Measurements from ENCODE around the gene NHSL1.

Gene NHSL1

GRCh38 chr6:138492113-138492512, 7.2 kb downstream of the NHSL1 start:
- peak; percentile 35 for DNase-seq

GRCh38 chr6:138491017-138491416, 8.3 kb downstream of the NHSL1 start:
- peak; percentile 24 for DNase-seq

- no peak for DNase-seq
These were observed 9.4 kb downstream of the NHSL1 start for GRCh38 chr6:138489846-138490245.

GRCh38 chr6:138487102-138487604, 12.1 kb downstream of the NHSL1 start:
- no peak for DNase-seq

DNA sequence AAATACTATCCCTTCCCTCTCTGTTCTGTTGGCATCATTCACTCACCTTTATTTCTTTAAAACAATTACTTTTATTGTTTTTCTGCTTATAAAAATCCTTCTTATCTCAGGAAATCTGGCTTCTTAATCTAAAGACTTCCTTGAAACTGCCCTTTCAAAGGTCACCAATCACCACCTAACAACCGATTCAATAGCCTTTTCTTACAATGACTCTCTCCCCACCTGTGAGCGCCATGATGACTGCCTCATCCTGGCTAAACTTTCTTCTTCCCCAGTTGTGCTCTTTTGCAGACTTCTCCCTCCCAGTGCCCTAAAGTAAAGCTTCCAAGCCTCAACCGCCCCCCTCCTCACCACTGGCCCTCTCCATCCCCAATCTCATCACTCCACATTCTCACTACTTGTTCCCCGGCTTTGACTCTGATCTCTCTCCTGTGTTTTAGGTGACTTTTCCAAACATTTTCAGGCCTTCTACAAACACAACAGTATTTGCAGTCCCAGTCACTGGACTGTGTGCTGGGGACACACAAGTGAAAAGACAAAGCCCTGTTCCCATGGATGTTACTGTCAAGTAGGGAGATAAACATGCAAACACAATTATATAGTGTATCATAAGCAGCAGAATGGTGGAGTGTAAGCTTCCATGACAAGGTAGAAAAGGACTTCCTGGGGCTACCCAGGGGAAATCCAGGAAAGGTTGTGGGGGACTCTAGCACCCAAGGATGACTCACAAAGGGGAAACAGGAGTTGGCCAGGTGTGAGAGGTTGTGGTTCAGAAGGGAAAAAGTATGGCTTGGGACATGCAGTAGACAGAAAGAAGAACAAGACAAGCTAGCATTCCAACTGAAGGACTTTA, 12.8 kb downstream of the NHSL1 start:
- DNase-seq = no peak

DNA sequence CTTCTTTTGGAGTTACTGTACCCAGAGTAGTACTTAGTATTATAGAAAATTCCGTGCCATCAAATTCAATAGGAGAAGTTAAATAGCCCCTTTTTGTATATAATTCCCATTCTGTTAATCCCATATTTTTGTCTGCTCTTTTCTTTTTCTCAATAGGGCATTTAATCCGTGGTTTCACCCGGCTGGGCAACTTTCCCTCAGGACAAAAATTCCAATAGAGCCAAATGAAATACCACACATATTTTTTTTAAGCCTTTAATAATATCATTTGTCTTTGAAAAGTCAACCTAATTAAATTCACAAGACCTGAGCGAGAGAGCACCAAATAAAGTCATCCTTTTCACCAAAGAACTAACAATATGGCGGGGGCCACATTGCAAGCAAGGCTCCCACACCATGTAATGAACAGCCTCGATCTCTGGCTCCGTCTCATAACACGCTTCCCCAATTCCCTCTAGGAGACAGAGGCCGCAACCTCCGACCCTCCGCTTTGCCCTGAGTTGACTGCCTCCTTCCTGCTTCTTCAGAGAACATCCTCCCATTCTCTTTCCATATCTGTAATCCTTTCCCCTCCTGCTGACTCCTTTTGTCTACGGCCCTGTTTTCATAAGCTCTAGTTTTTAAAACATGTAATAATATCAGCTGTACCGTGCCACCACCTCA, 13.6 kb downstream of the NHSL1 start:
- DNase-seq = no peak

DNA sequence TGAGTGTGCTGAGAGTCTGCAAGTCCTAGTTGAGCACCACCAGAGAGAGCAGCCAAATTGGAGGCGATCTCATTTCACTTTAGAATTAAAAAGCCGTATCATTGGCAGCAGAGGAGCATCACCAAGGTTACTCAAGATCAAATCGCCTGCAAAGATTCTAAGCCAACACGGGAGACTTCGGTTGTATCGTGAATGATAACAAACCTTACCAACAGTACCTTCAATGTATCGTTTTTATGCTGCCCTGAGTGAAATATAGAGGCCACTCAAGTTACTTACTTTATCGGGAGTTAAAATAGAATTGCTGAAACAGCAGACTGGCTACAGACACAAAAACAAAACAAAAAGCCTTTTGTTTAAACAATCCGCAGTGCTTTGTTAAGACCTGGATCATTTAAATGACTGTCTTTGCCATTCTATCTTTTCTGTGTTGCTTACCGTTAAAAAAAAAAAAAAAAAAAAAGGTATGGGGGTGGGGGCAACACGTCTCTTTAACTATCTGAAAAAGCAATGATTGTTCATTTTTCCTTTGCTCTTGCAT, 14.2 kb downstream of the NHSL1 start:
- DNase-seq = peak; percentile 6

DNA sequence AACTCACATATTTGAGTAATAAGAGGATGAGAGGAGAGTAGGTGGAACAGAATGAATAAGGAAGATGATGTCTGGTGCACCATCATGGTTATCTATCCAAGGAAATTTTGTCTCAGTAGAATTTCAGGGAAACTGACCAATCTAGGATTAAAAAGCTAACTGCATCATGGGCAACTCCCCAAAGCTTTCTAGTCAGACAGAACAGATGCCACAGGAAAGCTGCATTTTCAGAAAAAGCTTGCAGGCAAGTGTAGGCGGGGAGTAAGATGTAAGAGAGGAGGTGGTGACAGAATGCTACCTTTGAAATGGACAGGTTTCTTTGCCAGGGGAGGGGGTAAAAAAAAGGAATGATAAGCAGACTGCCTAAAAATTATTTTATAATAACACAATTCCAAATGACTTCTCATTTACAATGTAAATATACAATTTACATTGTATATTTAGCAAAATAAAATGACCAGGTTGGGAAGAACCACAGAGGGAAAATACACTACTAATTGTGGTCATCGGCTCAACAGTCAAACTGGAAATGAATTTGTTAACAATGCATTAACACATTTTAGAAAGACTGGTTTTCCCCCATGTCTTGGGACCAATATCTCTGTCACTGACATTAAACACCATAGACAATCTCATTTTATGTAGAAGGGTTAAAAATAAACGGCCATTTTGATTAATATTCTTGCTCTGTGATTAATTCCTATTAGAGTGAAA, 15.1 kb downstream of the NHSL1 start:
- DNase-seq = no peak

DNA sequence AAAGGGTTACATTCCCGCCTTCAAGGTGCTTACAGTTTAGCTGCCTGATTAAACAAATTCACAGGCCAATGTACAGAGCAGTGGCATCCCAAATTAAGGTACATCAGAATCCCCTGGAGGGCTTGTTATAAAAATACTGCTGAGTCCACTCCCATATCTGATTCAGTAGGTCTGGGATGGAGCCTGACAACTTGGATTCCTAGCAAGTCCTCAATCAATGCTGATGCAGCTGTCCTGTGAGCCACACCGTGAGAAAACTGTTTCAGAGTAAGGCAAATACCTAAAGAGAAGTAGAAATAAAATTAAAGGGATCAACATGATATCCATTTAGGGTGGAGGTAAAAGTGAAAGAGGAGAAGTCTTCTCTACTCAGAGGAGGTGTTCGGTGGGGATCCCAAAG, 16.5 kb downstream of the NHSL1 start:
- no peak for DNase-seq

DNA sequence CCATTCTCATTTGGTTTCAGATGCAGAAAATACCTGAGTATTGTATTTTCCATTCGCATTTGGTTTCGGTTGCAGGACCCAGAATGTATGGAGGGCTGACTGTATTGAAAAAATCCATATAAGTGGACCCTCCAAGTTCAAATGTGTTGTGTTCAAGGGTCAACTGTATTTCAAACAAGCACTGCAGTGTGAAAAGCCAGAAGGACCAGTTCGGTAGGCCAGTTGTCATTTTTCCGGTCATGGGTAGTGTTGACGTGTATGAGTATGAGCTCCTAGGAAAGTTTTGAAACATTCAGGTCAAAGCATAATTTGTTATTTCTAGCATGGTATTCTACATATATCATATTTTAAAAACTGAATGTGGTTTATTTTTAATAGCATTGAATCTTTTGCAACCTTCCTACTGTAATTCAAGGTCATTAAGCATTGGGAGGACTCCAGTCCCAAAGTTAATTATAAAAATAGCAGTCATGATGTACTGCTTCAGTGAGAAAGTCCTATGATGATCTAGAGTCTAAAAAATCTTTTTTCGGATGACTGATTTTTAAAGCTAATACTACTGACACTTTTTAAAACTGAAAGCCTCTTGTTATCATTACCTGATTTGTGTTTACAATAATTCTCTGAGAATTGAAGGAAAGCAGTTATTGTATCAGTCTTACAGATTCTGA, 18.9 kb downstream of the NHSL1 start:
- no peak for DNase-seq

DNA sequence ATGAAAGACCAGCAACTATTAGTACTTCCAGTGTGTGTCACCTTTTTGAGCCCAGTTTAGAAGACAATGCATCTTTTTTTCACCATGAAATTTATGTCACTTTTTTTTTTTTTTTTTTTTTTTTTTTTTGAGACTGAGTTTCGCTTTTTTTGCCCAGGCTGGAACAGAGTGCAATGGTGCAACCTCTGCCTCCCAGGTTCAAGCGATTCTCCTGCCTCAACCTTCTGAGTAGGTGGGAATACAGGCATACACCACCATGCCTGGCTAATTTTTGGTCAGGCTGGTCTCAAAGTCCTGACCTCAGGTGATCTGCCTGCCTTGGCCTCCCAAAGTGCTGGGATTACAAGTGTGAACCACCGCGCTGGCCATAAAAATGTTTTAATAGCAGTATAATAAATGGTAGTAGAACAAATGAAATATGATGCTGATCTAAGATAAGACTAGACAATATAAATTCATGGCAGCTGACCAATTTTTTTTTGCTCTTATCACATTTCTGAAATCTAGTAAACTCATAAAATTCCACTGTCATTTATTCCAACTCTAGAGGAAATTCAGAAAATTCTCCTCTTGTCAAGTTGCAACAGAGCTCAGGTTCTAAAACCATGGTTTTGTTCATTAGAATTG, 21.3 kb downstream of the NHSL1 start:
- DNase-seq = no peak

DNA sequence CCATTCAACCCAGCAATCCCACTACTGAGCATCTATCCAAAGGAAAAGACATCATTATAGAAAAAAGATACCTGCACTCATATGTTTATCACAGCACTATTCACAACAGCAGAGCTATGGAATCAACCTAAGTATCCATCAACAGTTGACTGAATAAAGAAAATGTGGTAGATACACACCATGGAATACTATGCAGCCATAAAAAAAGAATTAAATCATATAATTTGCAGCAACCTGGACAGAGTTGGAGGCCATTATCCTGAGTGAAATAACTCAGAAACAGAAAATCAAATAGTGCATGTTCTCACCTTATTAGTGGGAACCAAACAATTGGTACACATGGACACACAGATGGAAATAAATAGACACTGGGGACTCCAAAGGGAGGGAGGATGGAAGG, 23.2 kb downstream of the NHSL1 start:
- no peak for DNase-seq

- no peak for DNase-seq
These were observed 26.1 kb downstream of the NHSL1 start for GRCh38 chr6:138473144-138473543.

- no peak for DNase-seq
These were observed 30.8 kb downstream of the NHSL1 start for GRCh38 chr6:138468320-138469015.

- no peak for DNase-seq
These were observed 31.4 kb downstream of the NHSL1 start for GRCh38 chr6:138467901-138468300.

- no peak for DNase-seq
These were observed 34.2 kb downstream of the NHSL1 start for GRCh38 chr6:138465007-138465645.

DNA sequence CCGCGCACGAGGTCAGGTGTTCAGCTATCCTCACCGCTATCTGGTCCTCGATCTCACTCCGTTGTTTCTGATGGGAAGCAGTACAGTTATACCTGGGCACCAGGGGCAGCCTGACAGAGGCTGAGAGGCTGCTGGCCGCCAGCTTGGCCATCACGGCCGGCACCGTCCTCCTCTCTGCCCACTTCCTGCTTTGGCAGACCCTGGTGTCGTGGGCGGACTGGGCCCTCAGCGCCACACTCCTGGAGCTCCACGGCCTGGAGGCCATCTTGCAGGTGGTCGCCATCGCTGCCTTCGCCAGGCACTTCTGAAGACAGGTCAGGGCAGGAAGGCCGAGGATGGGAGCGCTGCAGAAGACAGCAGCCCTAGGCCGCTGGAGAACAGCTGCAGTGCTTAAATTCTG, 35.2 kb downstream of the NHSL1 start:
- no peak for DNase-seq

- no peak for DNase-seq
These were observed 37.6 kb downstream of the NHSL1 start for GRCh38 chr6:138461647-138462046.

- DNase-seq = no peak
These were observed 42.9 kb downstream of the NHSL1 start for GRCh38 chr6:138456401-138456790.

DNA sequence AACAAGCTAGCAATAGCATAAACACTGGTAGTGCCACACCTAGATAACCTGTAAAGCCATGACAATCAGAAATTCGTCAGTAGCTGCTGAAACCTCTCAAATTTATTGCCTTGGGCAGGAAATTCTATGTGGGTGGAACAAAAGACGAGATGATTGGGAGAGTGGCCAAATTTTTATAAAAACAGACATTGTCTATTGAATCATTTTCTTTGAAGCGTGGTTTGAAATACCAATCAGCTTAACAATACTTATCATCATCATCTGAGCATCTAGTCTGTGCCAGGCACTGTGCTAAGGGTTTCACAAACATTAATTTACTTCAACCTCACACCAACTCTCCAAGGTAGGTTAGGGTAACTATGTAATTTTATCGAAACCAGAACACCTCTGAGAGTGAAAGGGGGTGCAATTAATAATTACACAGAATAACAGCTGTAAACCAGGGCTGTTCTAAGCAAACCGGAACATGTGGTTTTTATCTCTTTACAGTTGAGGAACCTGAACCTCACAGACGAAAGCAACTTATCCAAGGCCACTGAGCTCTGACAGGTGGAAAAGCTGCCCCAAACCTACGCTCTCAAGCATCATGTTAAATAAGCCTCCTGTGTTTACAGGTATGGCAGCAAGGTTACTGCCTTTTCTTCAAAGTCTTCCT, 43.4 kb downstream of the NHSL1 start:
- no peak for DNase-seq

Measured in NCI-H446 treated with DMSO at 0.1 percent for 48 hours (cell line).